GM21717 (cell line): ENCODE results near the gene MAP1LC3B2.

ENCODE experiments used
- ATAC-seq: cut with Tn5 transposase; IDR thresholded peaks from one replicate; pipeline ENCODE4 v1.9.1; 2021; ENCODE audit warnings: mild to moderate bottlenecking, moderate library complexity; ENCODE audit not compliant: unreplicated experiment

The MAP1LC3B2 gene

DNA sequence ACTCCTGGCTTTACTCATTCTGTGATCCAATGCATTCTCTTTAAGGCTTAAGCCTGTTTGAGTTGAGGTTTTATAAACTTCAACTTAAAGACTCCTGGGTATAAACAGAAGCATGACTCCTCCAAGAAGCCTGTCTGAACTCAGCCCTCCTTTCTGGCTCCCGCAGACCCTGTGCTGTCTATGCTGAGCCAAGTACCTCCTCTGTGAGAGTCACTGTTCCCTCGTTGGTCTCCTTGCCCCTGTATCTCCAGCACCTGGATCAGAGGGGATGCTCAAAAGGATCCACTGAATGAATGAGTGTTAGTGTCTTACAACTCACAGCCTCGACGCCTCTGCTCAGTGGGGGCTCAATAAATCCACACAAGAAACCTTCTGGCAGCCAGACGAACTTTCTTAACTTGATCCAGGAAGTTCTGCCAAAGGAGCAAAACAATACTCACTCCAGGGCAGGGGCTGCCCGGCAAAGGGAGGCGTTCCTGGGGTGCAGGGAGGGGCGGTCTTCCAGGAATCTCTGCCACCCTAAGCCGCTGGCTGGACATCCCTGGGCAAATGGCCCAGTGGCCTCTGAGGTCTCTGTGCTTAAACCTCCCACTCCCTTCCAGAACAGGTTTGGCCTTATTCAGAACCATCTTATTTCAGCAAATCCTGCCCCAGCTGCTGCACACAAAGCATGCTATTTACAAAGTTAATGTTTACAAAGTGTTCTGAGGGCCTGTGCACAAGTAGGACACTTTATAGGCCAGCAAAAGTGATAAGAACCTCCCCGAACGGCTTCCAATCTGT is 32.9 kb downstream of the MAP1LC3B2 start:
- ATAC-seq = no peak

GRCh38 chr12:116592731-116593130 is 33.5 kb downstream of the MAP1LC3B2 start:
- no peak for ATAC-seq

- no peak for ATAC-seq
Observed at GRCh38 chr12:116594325-116595038, 35.3 kb downstream of the MAP1LC3B2 start.

DNA sequence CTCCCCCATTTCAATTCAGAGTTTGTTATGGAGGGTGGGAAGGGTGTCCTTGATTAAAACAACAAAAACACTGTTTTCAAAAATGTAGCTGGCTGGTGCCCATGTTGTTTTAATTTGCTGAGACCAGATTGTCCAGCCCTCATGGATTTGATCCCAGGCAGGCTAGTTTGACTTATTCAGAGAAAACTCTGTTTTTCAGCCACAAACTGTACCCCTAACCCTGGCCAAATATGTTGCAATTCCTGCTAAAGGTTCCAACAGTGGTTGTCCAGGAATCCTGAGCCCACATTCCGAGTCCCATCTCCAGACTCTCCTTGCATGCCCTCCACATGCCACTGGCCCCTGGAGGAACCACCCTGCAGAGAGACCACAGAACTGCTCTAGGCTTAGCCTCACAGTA is 36.0 kb downstream of the MAP1LC3B2 start:
- no peak for ATAC-seq

DNA sequence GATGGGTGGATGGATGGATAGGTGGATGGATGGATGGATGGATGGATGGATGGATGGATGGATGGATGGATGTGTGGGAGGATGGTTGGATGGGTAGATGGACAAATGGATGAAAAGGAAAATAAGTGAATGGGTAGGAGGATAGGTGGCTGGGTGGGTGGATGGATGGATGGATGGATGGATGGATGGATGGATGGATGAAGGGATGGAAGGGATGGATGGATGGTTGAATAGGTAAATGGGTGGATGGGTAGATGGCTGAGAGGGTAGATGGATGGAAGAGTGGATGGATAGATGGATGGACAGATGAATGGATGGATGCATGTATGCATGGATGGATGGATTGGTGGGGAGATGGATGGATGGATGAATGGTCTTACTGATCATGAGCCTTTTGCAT is 36.5 kb downstream of the MAP1LC3B2 start:
- ATAC-seq = no peak

- ATAC-seq = no peak
Observed at GRCh38 chr12:116597886-116598285, 38.7 kb downstream of the MAP1LC3B2 start.

DNA sequence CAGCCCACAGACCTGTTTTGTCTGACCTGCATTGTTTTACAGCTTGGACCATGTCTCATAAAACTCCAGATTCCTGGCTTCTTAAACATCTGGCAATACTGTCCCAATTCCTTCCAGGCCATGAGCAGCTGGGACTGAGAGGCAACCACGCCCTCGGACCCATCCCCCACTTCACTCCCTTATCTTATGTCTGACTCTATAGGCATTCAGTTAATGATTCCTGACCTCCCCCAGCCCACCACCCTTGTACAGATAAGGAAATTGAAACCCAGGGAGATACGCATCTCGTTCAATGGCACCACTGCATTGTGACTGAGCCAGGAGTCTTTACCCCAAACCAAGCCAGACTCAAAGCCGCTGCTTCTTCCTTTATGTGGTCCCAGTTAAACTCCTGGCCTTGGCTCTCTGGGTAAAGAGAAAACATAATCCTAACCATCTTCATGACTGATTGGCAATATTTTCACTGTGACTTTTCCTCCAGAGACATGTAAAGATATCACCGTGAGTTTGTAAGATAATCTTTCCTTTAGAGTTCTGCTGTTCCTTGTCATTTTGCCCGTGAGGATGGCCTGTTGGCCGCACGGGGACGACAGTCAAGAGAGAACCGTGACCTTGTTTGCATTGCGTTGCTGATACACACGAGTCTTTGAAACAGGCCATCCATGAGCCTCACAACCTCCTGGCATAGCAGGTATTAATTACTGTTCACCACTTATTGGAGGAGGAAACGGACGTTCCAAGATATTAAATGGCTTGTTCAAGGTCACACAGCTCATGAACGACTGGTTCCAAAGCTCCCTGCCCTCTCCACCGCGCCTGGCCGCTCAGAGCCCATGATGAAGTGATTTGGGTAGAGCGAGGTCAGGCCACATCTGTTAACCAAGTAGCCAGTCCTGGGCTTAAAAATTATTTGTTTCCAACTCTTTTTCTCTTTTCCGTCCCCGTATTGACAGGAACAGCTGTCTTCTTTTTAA is 39.4 kb downstream of the MAP1LC3B2 start:
- no peak for ATAC-seq

DNA sequence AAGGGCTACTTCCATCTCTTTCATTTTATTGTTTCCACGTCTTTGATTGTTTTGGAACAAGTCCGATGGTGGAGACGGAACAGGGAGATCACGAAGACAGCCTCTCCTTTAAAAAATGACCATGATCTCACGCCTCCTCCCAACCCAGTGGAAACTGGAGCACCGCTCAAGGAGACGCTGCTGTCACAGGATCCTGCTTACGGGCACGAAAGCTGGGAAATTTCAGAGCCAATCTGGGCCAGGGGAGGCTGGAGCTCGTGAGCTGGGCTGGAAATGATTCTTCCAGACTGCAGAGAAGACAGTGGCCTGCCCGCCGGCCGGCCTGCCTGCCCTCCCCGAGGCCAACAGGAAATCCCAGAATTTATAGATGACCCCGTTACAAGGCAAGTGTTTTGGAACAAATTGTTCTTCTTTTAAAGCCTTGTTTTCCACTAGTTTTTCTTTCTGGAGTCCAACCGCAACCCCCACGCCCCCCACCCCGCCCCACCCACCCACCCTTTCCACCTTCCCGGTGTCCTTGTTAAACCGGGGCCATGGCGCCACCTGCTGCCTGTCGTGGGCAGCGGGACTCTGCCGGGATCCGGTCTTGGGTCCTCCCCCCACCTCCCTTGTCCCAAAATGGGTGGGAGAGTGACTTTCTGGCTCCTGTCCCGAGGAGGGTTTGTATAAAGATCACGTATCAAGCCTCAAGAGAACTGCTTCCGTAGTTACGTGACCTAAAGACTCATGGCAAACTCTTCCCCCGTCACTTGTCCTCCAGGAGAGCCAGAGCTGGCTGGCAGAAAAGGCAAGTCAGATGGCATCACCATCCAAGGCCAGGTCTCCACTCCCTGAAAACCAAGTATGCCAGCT is 40.3 kb downstream of the MAP1LC3B2 start:
- no peak for ATAC-seq

- no peak for ATAC-seq
Observed at GRCh38 chr12:116600959-116601918, 42.1 kb downstream of the MAP1LC3B2 start.

- ATAC-seq = no peak
Observed at GRCh38 chr12:116601933-116602810, 43.0 kb downstream of the MAP1LC3B2 start.

- ATAC-seq = no peak
Observed at GRCh38 chr12:116603546-116604177, 44.5 kb downstream of the MAP1LC3B2 start.

DNA sequence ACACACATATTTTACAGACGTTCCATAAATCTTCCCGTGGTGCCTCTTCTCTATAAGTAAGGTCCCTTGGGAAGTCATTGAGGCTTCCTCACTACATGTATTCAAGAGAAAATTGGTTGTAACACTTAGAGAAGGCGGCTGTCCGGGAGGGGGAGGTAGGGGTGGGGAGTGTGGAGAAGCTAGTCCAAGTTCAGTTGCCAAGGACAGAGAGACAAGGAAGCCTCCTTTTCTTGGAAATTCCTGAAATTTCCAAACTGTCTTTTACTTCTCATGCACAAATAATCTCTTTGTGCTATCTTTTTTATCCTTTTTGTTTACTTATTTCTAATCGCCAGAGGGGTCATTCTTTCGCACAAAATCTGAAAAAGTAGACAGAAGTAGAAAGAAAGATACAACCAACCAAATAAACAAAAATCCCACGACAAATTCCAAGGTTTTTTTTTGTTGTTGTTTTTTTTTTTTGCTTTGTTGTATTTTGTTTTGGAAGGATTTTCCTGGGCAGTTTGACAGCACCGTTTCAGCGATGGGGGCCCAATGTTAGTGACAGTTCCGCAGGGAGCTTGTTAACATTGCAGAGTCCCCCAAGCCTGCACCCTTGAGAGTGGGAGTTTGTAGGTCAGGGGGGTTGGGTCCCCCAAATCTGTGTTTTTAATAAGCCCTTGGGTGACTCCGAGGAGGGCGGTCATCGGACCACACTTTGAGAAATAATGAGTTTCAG is 45.2 kb downstream of the MAP1LC3B2 start:
- no peak for ATAC-seq

DNA sequence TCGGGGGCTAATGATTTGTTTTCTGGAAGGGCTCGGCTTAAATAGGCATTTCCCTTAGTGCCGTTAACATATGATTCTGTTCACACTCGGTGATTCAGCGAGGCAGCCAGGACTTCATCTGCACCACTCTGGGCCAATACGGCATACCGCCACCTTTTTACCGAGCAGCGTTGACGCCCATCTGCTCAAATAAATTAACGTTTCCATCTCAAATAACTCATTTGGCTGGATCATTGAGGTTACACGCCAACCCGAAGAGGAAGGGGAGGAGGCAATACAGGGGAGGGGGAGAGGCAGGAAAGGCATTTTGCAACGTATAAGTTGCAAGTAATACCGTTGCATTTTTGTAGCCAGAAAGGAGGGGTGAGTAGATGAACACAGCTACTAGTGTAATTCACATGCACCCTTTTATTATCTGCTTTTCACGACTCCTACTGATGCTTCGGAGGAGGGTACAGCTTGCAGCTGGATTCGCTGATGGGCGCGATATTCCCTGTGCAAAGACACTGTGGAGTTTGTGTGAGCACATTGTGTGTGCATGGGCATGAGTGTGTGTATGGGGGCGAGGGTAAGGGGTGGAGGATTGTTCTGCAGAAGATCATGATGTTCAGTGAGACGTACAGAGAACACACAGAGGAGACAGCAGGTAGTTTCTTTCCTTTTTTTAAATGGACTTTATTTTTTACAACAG is 45.9 kb downstream of the MAP1LC3B2 start:
- ATAC-seq = no peak

DNA sequence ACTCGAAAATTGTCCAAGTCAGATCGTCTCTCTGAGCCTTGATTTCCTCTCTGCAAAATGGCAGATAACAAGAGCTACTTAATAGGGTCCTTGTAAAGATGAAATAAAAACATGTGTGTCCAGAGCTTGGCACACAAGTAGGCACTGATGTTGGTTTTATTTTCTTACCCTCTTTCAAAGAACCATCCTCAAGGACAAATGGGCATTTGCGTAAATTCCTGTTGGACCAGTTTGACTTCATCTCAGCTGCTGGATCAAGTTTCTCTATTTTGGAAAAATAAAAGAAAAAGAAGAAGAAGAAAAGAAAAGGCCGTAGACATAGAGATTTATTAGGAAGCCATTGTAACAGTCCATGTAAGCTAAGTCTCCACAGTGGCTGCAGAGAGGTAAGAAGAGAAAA is 47.2 kb downstream of the MAP1LC3B2 start:
- ATAC-seq = no peak

- ATAC-seq = no peak
Observed at GRCh38 chr12:116607039-116607438, 47.9 kb downstream of the MAP1LC3B2 start.

DNA sequence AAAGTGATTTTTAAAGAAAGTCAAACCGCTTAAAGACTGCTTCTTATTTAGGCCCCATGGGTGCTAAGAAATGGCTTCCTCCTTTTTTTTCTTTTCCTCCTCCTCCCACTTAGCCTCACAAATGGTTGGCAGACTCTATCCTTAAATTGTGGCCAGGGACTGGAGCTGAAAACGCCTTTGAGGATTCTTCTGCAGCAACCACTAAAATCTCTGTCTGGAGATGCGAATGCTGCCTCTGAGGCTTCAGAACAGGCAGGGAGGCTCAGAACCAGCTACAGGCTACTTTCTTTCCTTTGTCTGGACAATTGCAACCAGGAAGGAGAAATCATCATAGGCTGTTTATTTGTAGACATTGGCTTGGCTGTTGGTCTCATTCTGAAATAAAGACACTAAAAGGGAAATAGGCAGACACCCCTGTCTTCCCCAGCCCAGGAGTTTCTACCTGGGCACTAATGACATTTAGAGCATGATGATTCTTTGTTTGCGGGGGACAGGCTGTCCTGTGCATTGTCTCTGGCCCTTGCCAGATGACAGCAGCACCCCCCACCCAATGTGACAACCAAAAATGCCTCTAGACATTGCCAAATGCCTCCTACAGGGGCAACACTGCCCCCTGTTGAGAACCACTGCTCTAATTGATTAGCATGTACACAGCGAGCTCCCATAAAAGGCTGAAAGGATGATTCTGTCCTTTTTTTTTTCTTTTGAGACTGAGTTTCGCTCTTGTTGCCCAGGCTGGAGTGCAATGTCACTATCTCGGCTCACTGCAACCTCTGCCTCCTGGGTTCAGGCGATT is 50.3 kb downstream of the MAP1LC3B2 start:
- ATAC-seq = no peak
